GM15510 (cell line): ENCODE measurements around the gene TSPAN11.

Experiments used
- POLR2A ChIP-seq: IDR thresholded peaks from 3 replicates; pipeline ENCODE4 v1.6.1; 2011; ENCODE audit warnings: borderline replicate concordance; ENCODE audit not compliant: insufficient read length; ENCODE audit errors: extremely low read depth

The TSPAN11 gene

DNA sequence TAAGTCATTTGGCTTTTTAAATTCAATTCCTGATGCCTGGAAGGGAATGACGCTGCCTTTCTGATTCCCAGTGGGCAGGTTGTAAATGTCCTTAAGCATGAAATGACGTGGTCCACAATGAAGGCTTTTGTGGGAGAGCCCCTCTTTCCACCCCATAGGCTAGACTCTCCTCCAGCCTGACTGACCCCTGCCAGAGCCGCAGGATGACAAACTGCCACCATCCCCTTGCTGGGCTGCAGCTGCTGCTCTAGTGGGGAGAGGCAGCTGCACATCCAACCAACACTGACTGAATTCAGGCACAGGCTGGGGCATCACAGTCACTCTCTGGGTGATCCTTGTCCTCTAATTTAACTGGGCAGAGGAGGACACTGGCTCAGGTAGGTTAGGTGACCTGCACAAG is 6.3 kb downstream of the TSPAN11 start:
- no peak for TF ChIP-seq POLR2A

GRCh38 chr12:30934811-30935210 is 8.3 kb downstream of the TSPAN11 start:
- no peak for TF ChIP-seq POLR2A

DNA sequence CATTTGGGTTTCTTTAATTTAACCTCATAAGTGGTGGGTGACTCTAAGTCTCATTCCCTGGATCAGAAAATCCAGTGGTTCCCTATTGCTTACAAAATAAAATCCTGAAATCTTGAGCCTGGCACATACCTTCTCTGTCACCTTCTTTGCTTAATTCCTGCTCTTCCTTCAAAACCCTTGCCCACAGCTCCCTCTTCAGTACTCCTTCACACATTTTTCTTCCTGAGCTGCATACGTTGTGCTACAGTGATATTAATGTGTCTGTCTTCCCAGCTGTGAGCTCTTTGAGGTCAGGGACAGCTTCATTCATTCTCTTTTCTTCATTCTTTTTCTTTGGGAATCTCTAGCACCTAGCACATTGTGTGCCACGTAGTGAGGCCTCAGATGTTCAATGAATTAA is 9.5 kb downstream of the TSPAN11 start:
- TF ChIP-seq POLR2A = no peak

DNA sequence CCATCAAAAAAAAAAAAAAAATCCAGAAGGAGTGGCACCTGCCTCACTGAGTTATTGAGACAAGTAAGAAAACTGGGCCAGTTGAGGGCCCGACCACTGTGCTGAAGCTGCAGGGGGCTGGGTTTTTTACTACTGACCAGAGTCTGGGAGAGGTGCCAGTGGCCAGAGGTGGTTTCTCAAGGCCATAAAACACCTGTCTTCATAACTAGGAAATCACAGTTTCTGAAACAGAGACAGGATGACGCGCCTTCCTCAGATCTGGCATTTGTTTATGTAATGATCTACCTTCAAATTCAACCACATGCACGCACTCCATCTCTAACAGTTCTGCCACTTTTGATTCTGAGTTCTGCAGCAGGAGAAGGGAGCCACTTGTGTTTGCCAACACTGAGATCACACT is 12.7 kb downstream of the TSPAN11 start:
- no peak for TF ChIP-seq POLR2A

DNA sequence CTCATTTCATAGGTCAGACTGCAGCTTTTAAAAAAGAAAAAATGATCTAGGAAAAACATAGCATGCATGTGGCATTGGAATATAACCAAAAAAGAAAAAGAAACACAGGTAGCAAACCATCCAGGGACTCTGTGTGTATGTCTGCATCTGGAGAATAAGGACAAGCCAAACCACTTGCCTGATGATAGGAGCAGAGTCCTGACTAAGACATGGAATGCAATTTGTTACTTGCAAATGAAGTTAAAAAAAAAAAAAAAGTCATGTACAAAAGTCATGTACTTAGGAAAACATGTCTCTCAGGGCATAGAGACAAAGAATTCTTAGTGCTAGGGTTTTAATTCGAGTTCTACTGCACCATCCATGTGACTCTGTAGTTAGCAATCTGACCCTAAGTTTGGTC is 15.9 kb downstream of the TSPAN11 start:
- TF ChIP-seq POLR2A = no peak

DNA sequence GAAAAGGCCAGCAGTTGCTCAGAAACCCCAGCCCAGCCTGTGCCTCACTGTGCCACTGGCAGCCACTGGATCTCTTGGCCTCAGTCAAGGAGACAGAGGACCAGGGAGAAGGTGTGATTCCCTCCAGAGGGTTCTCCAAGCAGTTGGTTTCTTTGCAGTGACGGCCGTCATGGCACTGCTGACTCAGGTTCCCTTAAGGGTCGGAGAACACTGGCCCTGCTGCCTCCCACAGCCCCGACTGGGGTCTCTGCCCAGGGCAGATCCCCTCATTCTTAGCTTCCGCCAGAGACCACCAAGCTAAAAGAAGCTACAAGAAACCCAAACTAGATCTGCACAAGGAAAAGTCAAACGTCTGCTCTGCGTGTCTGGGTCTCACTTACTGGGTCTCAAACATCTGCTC is 16.4 kb downstream of the TSPAN11 start:
- TF ChIP-seq POLR2A = no peak

GRCh38 chr12:30945443-30946164 is 19.1 kb downstream of the TSPAN11 start:
- no peak for TF ChIP-seq POLR2A

DNA sequence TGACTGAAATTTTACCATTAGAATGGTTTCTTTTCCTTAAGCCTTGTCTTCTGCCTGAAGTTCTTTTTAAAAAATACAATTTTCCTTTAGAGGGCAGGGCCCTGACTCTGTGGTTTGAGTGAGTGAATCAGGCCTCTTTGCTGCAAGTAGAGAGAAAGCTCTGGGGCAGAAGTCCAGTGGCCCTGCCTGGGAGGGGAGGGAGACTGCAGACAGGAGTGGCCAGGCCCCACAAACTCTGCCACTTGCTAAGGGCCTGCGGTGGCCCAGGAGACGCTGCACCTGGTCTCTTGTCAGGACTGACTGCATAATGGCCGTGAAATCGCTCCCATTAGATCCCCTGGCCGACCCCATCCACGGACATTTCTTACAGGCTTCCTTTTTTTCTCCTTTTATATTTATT is 25.5 kb downstream of the TSPAN11 start:
- no peak for TF ChIP-seq POLR2A

DNA sequence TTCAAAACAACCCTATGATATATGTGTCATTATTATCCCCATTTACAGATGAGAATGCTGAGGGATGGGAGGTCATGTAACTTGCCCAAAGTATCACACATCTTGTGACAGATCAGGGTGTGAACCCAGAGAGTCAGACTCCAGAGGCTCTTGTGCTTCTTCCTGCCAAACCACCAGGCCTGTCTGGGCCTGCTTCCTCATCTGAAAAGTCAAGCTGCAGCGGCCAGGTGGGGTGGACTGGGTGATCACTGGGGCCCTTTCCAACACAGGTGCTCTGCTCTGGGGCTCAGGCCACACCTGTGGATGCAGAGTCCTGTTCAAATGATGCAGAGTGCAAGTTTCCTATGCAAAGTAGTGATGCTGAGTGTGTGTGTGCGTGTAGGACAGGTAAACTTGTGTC is 26.7 kb downstream of the TSPAN11 start:
- TF ChIP-seq POLR2A = no peak

DNA sequence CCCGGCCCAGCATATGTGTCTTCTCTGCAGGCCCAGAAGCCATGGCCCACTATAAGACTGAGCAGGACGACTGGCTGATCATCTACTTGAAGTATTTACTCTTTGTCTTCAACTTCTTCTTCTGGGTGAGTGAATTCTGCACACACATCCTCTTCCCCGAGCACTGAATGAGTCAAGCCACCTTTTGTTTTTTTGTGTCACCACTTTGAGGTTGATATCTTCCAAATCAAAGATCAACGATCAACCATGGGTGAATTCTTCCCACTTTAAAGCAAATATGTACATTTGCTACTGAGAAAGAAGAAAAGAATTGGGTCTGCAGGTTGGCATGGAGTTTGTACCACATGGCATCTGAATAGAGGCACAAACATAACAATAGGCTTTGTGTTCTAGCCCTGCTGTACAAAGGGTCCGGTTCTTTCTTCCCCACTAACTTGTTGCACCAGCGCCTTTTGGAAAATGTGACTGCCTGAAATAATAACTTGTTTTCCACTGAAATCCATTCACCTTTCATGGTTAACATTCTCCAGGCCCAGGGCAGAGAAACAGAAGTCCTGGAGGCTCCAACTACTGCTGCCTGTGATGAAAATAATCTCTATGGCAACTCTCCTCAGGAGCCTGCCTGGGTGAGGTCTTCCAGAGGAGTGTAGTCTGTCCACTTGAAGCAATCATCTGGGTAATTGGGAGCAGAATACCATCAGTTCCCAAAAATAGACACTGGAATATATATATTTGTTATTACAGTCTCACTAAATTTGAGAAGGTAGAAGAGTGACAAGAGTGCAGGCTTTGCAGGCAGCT is 27.6 kb downstream of the TSPAN11 start:
- TF ChIP-seq POLR2A = no peak

- no peak for TF ChIP-seq POLR2A
Measured at GRCh38 chr12:30955214-30955613, 28.7 kb downstream of the TSPAN11 start.

- TF ChIP-seq POLR2A = no peak
Measured at GRCh38 chr12:30959110-30959710, 32.7 kb downstream of the TSPAN11 start.

DNA sequence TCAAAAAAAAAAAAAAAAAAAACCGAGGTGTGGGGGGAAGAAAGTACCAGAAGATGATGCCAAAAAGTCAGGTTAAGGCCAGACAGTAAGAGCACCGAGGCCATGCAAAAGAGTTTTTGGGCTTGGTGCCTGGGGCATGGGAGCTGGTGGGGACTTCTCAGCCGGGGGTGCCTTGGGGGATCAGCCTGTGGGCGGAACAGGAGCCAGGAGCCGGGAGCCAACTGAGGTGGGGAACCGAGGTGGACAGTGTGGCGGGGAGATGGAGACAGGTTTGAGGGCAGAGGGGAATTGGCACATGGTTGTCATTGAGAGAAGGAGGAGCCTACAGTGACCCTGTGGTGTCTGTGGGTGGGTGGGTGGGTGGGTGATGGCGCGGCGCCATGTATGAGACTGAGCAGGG is 33.2 kb downstream of the TSPAN11 start:
- TF ChIP-seq POLR2A = no peak

DNA sequence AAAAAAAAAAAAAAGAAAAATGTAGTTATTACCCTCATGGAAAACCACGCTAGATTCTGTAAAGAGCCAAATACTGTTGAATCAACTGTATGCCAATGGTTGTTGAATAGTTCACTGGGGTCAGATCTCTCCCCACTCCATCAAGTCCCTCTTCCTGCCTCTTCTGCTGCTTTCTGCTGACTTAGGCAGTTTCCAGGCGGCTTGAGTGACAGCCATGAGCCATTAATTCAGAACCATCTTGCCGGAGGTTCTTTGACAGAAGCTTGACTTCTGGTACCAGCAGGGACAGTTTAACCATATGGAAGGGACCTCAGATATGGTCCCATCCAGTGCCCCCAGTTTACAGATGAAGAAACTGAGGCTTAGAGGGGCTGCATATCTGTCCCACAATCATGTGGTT is 34.5 kb downstream of the TSPAN11 start:
- no peak for TF ChIP-seq POLR2A

DNA sequence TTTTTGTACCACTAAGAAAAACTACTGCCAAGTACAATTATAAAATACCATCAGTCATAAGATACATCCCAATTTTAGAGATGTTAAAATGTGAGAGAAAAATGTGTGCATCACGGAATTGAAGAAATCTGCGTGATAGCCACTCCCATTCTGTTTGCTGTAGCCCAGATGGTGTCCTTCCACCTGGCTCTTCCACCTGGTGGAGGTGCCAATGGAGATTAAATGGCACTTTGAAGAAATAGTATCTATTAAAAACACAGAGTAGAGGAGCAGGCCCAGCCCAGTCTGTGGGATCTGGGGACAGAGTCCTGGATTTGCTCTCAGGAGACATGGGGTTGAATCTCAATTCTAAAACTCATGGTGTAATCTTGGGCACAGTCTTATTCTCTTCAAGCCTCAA is 35.5 kb downstream of the TSPAN11 start:
- TF ChIP-seq POLR2A = no peak
